Measurements from ENCODE around the gene BEND3. TPM values are rescaled to one million over a fixed set of nuclear protein-coding genes. Genes with fewer than 3 reads are reported as not detected.

BEND3 gene
- total and polyA plus RNA-seq, 2 of the 8 experiments (the other 6 are each of a cell fraction or from before 2014, with no cell fraction given) = 25.2 to 38.8 TPM

DNA sequence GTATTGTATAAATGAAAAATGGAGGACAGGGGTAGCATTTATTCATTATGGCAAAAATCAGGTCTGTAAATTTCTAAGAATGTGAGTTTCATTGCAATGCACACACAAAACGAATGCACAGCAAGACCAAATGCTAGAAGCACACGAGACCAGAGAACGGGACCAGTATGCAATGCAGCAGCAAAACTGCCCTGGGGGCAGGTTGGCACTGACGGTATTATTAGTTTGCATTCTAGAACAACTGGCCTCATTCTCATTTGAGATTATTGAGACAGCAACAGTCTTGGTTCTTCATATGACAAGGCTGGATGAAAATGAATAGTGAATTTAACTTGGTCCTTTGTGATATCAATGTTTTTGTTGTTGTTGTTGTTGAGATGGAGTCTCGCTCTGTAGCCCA, 96.3 kb downstream of the BEND3 start (continued):
- TF ChIP-seq SP4 (IDR thresholded peaks at IDR 0.05; ENCODE audit: low read length) (no peak), BCL11A (IDR thresholded peaks at IDR 0.05; ENCODE audit: low read depth in 2 of 2, low read length in 2 of 2) (no peak)

Small RNA genes within 50 kb of the gene (small RNA-seq; reads per million reads assigned to genes)
- gene RNU6-1299P (ENCODE audit: insufficient read depth) = not detected

Other genes with a start within 250 kb of the BEND3 start
- 2,258 and 2,327 TPM in 2 replicates for gene CD24, start 140.8 kb downstream of the BEND3 start, total RNA-seq (2021; fragmentation: NEBNext Ultra II Directional; extraction: Animal tissue kit (Norgen Biotek cat#: 25700))
- 1,771 and 2,134 TPM in 2 replicates for gene CD24, start 140.8 kb downstream of the BEND3 start, polyA plus RNA-seq (2011; rRNA removed)
- 17.2 and 20.3 TPM in 2 replicates for gene MTRES1, start 87.3 kb downstream of the BEND3 start, total RNA-seq (2021; fragmentation: NEBNext Ultra II Directional; extraction: Animal tissue kit (Norgen Biotek cat#: 25700))
- gene MTRES1, start 87.3 kb downstream of the BEND3 start, polyA plus RNA-seq (2011; rRNA removed) = 5.2 and 6.4 TPM in 2 replicates